DLD1 (cell line): ENCODE data around the gene CDK8.

Experiments
- in situ Hi-C: cut with HindIII; loops from 2 replicates; pipeline ENCODE4 v1.10.0; 2017; ENCODE audit warnings: low sequenced_read_pairs

The CDK8 gene

DNA sequence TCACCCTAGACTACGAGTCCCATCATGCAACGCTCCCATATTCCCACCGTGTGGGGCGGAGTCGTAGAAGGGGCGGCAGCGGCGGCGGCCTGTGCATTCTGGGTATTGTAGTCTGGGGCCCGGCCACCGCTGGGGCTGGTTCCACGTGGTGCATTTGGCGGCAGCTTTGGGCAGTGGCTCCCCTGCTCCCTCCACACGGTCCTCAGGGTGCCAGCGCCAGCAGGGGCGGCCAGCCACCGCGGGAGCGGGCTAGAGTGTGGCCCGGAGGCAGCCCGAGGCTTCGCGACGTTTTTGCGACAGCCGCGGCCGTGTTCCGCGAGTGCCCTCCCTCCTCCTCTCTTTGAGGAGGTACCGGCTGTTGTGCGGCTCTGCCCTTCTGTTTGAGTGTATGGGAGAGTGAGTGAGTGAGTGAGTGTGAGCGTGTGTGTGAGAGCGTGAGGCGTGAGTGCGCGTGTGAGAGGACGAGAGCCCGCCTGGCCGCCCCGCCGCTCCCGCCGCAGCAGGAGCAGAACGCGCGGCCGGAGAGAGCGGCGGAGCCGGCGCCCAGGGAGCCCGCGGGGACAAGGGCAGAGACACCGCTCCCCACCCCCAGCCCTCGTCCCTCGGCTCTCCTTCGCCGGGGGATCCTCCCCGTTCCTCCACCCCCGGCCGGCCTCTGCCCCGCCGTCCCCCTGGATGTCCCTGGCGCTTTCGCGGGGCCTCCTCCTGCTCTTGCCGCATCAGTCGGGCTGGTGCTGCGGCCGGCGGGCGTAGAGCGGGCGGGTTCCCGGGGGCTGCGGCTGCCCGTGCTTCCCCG lies at the start of gene CDK8:
CDK8 (plus strand) TSS at position 343 of the 796 bp plus-strand sequence. CDS start 513 bp downstream, outside the sequence.
- in situ Hi-C loops = no loop called here

DNA sequence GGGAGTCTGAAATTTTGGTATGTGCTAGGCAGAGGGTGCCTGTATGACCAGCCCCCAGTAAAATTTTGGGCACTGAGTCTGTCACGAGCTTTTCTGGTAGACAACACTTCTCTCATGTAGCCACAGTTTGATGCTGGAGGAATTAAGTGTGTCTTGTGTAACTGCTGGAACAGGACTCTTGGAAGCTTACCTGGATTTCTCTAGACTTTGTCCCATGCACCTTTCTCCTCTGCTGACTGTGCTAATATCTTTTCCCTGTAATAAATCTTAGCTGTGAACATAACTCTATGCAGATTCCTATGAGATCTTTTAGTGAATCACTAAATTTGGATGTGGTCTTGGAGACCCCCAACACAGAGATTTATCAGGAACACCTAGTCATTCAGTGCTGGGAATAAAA lies 45.6 kb upstream of the CDK8 start:
- in situ Hi-C loops = no loop called here

DNA sequence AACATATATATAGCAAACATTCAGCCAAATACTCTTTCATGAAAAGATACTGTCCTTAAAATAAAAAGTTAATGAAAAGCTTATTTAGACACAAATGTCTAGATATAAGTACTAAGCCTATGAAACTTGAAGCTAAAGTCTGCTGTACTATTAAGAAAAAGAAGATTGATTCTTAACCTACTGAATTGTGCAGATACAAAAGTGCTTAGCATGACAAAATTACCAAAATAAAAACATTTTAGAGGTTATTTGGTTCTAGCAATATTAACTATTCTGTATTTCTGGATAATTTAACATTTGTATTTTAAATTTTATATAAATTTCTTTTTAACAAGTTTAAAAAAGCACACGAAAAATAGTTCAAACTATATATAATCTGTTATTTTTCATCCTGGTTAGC lies 40.6 kb upstream of the CDK8 start:
- in situ Hi-C loops = no loop called here

DNA sequence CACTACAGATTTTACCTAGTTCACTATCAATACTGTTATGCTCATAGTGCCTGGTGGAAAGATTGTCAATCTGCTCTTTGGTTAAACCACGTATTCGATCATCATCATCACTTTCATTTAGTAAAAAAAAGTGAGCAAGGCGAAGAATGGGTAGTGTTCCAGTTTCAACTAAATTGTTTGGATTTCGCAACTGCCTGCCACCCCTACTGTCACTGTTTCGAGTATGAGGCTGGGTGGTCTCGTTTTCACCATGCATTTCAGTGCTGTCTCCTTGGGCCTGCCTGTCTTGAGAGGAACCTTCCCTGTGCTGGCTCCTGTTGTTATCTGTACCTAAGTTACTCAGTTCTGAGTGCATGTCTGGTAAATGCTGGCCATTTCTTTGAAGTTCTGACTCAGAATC lies 39.9 kb upstream of the CDK8 start:
- in situ Hi-C loops = no loop called here

DNA sequence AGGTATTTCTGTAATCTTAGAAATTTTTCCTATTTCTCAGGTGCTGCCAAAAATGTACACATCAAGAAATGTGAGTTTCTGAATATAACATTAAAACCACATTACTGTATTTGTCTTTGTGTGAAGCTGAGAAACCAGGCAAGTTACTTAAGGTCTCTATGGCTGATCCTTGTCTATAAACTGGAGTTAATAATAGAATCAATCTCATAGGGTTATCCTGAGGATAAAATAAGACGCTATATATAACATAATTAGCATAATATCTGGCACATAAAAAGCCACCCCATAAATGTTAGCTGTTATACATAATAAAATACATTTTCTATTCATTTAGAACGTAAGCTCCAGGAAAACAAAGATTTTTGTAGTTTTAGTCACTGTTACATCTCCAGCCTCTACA lies 37.9 kb upstream of the CDK8 start:
- in situ Hi-C loops = no loop called here

DNA sequence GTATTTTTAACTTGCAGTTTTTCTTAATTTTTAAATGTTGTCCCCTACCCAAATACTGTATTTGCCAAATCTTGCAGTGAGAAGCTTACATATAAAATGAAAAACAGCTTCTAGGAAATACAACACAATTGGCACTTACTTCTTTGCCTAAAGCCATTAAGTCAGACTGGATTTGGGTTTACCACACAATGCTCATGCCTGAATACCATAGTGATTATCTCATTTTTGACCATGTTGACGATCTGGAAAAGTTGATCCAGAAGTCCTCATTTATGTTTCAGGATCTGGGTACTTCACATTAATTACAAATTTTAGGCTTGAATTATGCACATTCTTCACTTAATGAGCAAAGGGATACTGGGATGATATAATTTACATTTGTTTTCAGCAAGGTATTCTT lies 34.2 kb upstream of the CDK8 start:
- in situ Hi-C loops = no loop called here

DNA sequence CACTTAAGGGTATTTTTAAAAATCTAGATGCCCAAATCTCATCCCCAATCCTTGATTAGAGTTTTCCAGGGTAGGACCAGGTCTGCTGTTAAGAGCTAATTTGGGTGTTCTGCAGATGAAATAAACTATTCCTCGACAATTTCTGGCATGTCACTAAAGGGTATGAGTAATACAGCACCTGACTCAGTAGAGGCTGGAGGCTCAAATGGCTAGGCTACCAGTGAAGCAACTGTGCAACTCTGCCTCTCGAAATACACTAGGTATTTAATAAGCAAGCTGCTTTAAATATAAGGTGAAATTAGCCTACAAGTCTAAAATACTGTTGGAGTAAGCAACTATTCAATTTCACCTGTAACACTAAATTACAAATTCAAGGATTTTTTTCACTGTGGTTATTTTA lies 33.4 kb upstream of the CDK8 start:
- in situ Hi-C loops = no loop called here

DNA sequence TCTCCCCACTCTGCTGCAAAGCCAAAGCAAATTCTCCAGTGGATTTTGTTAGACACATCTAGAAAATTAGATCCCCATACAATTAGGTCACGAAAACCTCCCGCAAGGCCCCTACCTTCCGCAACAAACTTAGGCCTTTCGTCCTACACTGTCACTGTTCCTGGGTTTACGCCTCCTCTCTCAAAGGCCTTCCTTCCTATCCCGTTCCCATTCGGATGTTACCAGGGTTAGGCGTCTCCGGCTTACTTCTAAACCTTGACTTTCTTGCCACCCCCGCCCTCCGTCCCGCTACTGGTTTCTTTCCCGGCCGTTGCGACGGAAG lies 32.6 kb upstream of the CDK8 start:
- in situ Hi-C loops = no loop called here

DNA sequence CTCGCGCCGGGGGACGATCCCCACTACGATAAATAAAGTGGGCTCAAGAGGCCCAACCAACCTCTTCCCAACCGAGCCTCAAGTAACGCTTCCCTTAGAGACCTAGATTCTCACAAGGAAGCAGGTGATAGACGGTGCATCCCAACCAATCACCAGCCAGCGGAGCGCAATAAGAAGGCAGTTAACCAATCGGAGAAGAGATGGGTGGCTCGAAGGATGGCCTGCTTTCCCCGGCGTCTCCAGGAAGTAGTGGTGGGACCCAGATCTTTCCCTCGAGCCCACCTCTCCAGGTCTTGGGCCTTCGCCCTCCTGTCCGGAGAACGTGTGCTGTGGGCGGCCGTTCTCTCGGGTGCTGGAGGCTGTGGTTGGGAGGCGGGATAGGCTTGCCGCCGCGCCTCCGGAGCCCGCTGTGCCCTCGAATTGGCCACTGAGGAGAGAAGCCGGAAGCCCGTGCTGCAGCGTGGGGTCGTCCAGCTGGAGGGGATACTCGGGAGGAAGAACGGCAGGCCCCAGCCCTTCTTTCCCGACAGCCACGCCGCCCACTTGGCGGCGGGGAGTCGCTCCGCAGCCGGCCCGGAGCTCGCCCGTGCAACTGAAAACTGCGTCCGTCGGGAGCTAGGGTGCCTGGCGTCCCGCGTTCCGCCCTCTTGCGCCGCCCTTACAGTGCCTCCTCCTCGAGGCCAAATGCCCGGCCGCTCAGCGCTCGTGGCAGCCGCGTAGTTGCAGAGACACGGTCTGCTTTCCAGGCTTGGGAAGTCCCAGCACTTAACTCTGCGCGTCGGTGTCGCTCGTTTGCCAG lies 32.0 kb upstream of the CDK8 start, which contains the start of gene RNF6:
RNF6 (minus strand) TSS at position 594 of the 799 bp plus-strand sequence. CDS start 2,665 bp downstream, outside the sequence.
- in situ Hi-C loops = no loop called here

DNA sequence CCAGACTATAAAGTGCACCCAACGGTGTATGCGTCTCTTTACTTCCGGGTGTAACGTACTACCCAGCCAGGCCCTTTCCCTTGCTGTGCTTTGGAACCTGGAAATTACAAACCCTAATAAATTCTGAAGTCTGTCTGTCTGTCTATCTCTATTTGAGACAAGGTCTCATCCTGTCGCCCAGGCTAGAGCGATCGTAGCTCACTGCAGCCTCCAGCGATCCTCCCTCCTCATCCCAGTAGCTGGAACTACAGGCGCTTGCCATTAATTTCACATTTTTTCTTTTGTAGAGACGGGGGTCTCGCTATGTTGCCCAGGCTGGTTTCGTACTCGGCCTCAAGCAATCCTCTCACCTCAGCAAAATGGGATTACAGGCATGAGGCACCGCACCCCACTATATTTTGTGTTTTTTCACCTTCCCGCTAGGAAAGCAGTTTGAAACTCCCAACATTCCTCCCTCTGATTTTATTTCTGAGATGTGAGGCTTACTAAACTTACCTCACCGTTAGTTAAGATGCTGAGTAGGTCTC lies 31.3 kb upstream of the CDK8 start:
- in situ Hi-C loops = no loop called here

DNA sequence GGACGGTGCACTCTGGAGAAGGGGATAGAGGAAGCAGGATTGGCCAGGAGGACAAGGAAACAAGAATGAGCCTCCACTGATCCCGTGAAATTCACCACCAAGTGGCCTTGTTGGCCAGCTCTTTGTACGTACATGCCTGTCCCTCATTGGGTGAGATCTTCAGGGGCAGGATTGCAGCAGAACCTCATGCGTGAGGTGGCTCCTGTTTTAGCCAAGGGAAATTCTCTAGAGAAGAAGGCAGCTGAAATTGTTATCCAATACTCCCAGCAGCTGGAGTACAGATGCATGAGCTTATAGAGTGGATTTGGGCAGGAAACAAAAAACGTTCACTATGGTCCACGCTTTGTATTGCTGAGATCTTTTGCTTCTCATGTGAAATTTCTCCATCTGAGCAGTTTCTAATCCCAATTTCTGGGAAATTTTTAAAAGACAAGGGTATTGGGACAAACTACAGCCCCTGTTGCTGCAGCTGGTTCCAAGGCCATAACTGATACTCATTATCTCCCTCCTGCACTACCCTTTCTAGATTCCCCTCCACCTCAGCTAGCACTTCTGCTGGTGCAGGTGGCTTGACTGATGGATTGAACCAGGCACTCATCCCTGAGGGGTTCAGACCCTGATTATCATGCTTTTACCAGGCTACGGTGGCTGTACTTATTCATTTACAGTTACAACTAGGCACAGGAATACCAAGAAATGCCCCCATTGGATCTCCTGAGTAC lies 27.9 kb upstream of the CDK8 start:
- in situ Hi-C loops = no loop called here

DNA sequence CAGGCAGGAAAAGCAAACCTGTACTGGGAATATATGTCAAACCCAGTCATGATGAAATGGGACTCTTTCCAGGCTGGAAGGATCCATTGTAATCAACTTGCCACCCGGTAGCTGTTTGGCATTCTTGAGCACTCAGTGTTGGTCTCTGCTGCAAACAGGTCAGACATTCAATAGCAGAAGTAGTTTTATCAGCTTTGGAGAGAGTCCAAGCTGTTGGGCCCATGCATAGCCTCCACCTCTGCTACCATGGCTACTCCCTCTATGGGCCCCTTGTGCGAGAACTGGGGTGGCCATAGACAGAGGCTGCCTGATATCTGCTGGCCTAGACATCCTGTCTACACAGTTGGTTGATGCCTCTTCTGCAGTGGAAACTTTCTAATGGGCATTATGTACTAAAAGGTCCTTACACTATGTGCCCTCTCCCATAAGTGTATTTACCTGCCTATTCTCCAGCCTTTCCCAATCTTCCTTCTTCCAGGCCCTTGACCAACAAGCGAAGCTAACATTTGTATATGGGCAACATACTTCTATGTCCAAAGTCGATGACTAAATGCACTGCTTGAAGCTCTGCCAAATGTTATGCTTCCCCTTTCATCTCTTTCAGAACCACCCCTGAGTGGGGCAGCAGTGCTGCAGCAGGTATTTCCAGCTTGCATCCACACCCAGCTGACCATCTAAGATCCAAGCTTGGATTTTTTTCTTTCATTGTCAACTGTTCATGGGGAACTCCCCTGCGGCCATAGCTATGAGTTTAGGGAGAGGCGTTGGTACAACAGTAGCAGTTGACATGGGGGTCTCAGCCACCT lies 26.6 kb upstream of the CDK8 start:
- in situ Hi-C loops = no loop called here

DNA sequence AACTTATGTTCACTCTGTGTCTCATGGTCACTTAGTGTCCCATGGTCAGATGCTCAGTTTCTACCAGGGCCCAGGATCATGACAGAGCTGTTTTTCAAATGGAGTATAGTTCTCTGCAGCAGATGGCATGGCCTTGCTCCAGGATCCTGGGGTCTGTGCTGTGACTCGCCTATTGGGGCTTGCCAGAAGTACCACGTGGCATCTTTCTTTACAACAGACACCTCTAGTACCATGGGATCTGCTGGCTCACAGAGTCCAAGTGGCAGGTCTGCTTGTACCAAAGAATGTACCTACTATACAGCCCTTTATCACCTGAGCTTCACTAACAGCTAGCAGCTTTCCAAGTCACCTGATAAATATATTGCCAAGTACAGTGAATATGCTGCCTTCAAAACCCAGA lies 25.8 kb upstream of the CDK8 start:
- in situ Hi-C loops = no loop called here

DNA sequence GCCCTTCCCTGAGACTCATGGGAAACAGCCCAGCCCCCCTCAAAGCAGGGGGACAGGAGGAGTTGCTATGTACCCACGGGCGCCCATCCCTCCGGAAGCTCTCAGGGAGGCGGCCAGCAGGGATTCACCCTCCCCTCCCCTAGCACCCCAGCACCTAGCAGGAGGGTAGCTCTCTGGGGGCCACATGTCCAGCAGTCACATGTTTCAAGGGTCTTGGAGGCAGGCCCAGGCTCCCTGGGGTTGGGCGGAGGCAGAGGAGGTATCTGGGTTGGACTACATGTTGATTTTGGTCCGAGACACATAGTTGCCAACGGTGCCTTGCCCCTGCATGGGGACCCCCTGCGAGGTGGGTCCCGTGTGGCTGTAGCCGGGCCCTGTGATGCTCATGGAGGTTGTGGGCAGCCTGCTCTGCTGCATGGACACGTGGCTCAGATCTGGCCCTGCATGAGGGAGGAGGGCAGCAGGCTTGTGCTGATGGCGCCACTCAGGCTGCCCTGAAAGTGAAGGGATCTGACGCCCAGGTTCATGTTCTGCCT lies 24.8 kb upstream of the CDK8 start:
- in situ Hi-C loops = no loop called here

DNA sequence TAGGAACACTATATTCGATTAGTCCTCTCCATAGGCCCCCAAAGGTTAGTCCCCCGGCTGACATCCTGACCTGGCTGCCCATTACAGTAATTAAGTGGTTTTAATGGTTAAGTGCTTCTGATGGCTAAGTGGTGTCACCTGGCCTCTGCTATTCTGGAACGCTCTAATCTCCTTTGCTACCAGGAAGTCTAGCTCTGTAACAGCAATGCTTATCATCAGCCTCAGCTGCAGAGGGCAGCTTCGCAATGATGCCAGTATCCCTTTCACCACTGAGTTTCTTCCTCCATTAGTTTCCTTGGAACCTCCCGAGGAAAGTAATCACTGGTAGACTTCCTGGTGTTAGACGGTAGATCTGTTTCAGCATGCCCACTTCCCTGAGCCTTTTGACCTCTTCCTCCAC lies 23.2 kb upstream of the CDK8 start:
- in situ Hi-C loops = no loop called here

DNA sequence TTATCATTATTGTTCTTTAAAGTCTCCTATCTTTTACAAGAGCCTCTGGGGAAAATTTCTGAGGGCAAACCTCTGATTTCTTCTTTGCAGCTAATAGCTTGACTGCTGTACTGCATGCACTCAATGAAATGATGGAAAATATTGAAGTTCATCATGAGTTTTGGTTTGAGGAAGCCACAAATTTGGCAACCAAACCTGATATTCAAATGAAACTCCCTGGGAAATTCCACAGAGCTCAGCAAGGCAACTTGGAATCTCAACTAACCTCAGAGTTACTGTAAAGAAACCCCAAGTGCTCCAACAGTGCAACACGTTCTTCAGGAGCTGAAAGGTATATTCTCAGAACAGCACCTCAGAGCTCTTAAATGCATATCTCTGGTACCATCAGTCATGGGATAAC lies 17.6 kb upstream of the CDK8 start:
- in situ Hi-C loops = no loop called here

DNA sequence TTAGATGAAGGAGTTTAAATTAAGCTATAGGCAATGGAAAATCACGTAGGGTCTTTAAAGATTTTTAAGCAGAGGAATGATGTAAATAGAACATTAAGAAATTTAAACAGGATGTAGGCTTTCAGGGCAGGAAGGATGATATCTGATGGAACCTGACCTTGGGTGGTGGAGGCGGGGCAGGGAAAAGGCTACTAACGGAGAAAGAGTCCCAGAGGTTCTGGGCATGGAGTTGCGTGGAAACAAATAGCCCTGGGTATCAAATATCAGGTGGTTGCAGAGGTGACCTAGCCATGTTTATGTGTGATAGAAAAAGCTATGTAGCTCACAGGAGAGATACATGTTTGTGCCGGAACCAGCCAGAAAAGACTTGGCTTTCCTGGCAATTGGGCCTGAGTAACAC lies 7.8 kb upstream of the CDK8 start:
- in situ Hi-C loops = no loop called here

DNA sequence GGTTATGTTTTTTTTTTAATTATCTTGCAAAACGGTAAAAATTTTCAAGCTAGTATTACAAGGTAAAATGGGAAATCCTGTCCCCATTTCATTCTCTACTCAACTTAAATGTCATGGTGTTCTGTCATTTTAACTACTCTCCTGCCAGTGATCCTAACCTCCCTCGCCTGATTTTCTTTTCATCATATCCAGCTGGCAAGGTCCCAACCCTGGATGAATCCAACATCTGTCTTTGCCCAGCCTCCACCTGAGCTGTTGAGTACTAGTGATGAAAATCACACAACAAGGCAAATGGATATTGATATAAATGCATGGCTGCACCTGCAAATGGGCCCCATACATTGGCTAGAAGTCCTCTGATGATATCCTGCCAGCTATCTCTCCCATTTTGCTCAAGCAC lies 6.9 kb upstream of the CDK8 start:
- in situ Hi-C loops = no loop called here

DNA sequence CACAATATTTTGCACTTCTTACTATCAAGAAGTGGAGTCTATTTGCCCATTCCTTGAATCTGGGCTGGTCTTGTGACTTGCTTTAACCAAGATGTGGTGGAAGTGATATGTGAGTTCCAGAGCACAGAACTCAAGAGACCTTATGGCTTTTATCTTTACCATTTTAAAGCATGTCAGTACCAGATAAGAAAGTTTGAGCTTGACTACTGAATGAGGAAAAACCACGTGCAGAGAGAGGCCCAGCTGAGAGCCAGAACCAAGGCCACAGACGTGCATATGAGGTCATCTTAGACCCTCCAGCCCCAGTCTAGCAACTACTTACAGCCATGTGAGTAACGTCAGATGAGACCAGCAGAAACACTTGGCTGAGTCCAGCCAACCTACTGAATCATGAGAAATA lies 6.3 kb upstream of the CDK8 start:
- in situ Hi-C loops = no loop called here

DNA sequence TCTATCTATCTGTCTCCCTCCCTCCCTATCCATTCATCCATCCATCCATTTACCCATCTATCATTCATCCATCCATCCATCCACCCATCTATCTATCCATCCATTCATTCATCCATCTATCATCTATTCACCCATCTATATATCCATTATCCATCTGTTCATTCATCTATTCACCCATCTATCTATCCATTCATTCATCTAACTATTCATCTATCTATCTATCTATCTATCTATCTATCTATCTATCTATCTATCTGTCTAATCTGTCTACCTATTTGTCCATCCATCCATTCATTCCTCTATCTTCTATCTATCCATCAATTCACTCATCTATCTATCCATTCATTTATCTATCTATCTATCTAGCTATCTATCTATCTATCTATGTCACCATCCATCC lies 4.4 kb upstream of the CDK8 start:
- in situ Hi-C loops = no loop called here
